ENCODE data around the gene FOXL2NB.

FOXL2NB gene

DNA sequence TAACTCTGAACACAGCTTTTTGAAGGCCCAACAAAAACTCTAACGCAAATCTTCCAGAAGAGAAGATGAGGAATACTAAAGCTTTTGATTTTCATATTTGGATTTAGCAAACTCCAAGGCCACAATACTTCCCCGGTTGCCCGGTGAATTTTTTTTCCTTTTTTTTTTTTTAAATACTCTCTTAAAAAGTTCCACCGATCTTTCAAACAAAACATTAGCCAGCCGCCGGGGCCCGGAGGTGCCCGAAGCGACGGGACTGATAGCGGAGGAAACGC is 2.4 kb upstream of the FOXL2NB start:
- H3K4me3 ChIP-seq (ENCODE audit: low read length, poor library complexity, severe bottlenecking) = no peak overlapping the region

DNA sequence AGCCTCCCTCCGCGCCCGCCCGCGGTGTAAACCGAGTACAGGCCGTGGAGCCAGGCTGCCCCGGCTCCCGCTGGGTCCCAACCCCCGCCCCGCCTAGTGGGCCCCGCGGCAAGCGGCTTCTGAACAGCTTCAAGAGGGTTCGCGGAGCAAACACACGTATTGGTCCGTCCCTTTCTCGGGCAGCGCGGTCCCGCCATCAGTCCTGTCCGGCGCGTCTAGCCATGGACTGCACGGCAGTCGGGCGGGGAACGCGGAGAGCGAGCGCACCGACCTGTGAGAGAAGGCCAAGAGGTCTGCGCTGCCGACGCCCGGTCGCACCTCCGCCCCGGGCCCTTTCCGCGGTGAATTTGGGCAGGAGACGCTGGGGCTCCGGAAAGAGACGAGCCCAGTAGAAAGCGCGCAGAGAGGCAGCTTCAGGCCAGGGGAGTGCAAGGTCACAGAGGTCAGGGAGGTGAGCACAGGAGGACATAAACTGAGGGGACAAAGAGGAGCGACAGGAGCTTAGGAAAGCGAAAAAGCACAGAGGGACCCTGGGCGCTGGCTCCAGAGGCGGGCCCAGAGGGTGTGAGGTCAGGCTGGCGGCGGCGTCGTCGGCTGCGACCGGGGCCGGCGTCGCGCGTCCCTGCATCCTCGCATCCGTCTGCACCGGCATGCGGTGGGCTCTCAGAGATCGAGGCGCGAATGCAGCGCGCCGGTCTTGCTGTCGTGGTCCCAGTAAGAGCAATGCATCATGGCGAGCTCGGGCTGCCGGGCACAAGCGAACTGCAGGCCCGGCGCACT is 1.9 kb upstream of the FOXL2NB start:
- H3K9me2 ChIP-seq (replicated peaks; ENCODE audit: low read depth, low read length) = no peaks in the 10 kb centered on the region
- peaks cover 14% of the 10 kb centered on the region for H3K27me3 ChIP-seq (ENCODE audit: insufficient read depth, low read length, poor library complexity, severe bottlenecking)
- H3K79me2 ChIP-seq (ENCODE audit: insufficient read depth, low read length) = no peaks in the 10 kb centered on the region
- no peak overlapping the region for H3K9ac ChIP-seq (ENCODE audit: low read depth, low read length, poor library complexity, severe bottlenecking)
- H3K4me1 ChIP-seq (ENCODE audit: insufficient read depth, low read length, poor library complexity, severe bottlenecking) = no peaks in the 10 kb centered on the region
- H3K4me3 ChIP-seq (ENCODE audit: low read length, poor library complexity, severe bottlenecking) = no peak overlapping the region
- no peaks in the 10 kb centered on the region for H3K36me3 ChIP-seq (ENCODE audit: insufficient read depth, low read length)
- no peak overlapping the region for H2AFZ ChIP-seq (ENCODE audit: low read length)
- no peak for TF ChIP-seq EZH2phosphoT487 (IDR thresholded peaks at IDR 0.05; ENCODE audit: borderline replicate concordance)
- TF ChIP-seq, protein P1, sequence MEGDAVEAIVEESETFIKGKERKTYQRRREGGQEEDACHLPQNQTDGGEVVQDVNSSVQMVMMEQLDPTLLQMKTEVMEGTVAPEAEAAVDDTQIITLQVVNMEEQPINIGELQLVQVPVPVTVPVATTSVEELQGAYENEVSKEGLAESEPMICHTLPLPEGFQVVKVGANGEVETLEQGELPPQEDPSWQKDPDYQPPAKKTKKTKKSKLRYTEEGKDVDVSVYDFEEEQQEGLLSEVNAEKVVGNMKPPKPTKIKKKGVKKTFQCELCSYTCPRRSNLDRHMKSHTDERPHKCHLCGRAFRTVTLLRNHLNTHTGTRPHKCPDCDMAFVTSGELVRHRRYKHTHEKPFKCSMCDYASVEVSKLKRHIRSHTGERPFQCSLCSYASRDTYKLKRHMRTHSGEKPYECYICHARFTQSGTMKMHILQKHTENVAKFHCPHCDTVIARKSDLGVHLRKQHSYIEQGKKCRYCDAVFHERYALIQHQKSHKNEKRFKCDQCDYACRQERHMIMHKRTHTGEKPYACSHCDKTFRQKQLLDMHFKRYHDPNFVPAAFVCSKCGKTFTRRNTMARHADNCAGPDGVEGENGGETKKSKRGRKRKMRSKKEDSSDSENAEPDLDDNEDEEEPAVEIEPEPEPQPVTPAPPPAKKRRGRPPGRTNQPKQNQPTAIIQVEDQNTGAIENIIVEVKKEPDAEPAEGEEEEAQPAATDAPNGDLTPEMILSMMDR (conservative IDR thresholded peaks at IDR 0.05; ENCODE audit: low read length) = no peak
- H4K20me1 ChIP-seq (ENCODE audit: insufficient read depth, low read length, poor library complexity, severe bottlenecking) = no peaks in the 10 kb centered on the region
- H3F3A ChIP-seq (ENCODE audit: low read depth) = no peaks in the 10 kb centered on the region
- H3K9me3 ChIP-seq (ENCODE audit: insufficient read depth, low read depth, low read length) = no peaks in the 10 kb centered on the region
- no peak overlapping the region for H3K4me2 ChIP-seq (ENCODE audit: low read depth, low read length, poor library complexity, severe bottlenecking)

More for the DNA sequence above, 2.4 kb upstream of the FOXL2NB start:
- H3K36me3 ChIP-seq (ENCODE audit: insufficient read depth, low read length) = no peaks in the 10 kb centered on the region
- no peaks in the 10 kb centered on the region for H3K4me1 ChIP-seq (ENCODE audit: insufficient read depth, low read length, poor library complexity, severe bottlenecking)
- no peak overlapping the region for H3K4me2 ChIP-seq (ENCODE audit: low read depth, low read length, poor library complexity, severe bottlenecking)
- H3K27me3 ChIP-seq (ENCODE audit: insufficient read depth, low read length, poor library complexity, severe bottlenecking) = peaks cover 9% of the 10 kb centered on the region
- no peak overlapping the region for H3K9ac ChIP-seq (ENCODE audit: low read depth, low read length, poor library complexity, severe bottlenecking)
- no peaks in the 10 kb centered on the region for H3K9me3 ChIP-seq (ENCODE audit: insufficient read depth, low read depth, low read length)
- no peaks in the 10 kb centered on the region for H3F3A ChIP-seq (ENCODE audit: low read depth)
- H2AFZ ChIP-seq (ENCODE audit: low read length) = no peak overlapping the region
- H3K79me2 ChIP-seq (ENCODE audit: insufficient read depth, low read length) = no peaks in the 10 kb centered on the region
- H3K9me2 ChIP-seq (replicated peaks; ENCODE audit: low read depth, low read length) = no peaks in the 10 kb centered on the region
- TF ChIP-seq EZH2phosphoT487 (IDR thresholded peaks at IDR 0.05; ENCODE audit: borderline replicate concordance) = no peak
- TF ChIP-seq, protein P1 (conservative IDR thresholded peaks at IDR 0.05; ENCODE audit: low read length) = no peak
- H4K20me1 ChIP-seq (ENCODE audit: insufficient read depth, low read length, poor library complexity, severe bottlenecking) = no peaks in the 10 kb centered on the region

DNA sequence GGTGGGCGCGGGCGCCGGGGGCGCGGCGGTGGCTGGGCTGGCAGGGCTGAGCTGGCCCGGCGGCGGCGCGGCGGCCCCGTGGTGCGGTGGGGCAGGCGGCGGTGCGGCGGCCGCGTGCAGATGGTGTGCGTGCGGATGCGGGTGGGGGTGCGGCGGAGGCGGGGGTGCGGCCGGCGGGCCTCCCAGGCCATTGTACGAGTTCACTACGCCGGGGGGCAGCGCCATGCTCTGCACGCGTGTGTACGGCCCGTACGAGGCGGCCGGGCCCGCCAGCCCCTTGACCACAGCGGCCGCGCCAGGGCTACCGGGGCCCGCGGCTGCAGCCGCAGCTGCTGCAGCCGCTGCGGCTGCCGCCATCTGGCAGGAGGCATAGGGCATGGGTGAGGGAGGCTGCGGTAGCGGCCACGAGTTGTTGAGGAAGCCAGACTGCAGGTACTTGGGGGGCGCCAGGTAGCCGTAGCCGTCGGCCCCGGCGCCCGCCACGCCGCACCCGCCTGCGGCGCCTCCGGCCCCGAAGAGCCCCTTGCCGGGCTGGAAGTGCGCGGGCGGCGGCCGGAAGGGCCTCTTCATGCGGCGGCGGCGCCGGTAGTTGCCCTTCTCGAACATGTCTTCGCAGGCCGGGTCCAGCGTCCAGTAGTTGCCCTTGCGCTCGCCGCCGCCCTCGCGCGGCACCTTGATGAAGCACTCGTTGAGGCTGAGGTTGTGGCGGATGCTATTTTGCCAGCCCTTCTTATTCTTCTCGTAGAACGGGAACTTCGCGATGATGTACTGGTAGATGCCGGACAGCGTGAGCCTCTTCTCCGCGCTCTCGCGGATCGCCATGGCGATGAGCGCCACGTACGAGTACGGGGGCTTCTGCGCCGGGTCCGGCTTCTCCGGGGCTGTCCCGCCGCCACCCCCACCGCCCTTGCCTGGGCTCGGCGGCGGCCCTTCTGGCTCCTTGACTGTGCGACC is 1.0 kb upstream of the FOXL2NB start:
- no peak overlapping the region for H3K4me3 ChIP-seq (ENCODE audit: low read length, poor library complexity, severe bottlenecking)
- H3K4me2 ChIP-seq (ENCODE audit: low read depth, low read length, poor library complexity, severe bottlenecking) = no peak overlapping the region
- no peaks in the 10 kb centered on the region for H3K9me3 ChIP-seq (ENCODE audit: insufficient read depth, low read depth, low read length)
- no peak for TF ChIP-seq EZH2phosphoT487 (IDR thresholded peaks at IDR 0.05; ENCODE audit: borderline replicate concordance)
- TF ChIP-seq, protein P1 (conservative IDR thresholded peaks at IDR 0.05; ENCODE audit: low read length) = no peak
- no peak overlapping the region for H2AFZ ChIP-seq (ENCODE audit: low read length)
- peaks cover 3% of the 10 kb centered on the region for H3K4me1 ChIP-seq (ENCODE audit: insufficient read depth, low read length, poor library complexity, severe bottlenecking)
- no peak overlapping the region for H3K9ac ChIP-seq (ENCODE audit: low read depth, low read length, poor library complexity, severe bottlenecking)
- no peaks in the 10 kb centered on the region for H3K9me2 ChIP-seq (replicated peaks; ENCODE audit: low read depth, low read length)
- H3K27me3 ChIP-seq (ENCODE audit: insufficient read depth, low read length, poor library complexity, severe bottlenecking) = peaks cover 16% of the 10 kb centered on the region
- H4K20me1 ChIP-seq (ENCODE audit: insufficient read depth, low read length, poor library complexity, severe bottlenecking) = no peaks in the 10 kb centered on the region
- H3F3A ChIP-seq (ENCODE audit: low read depth) = no peaks in the 10 kb centered on the region
- H3K79me2 ChIP-seq (ENCODE audit: insufficient read depth, low read length) = no peaks in the 10 kb centered on the region
- H3K36me3 ChIP-seq (ENCODE audit: insufficient read depth, low read length) = no peaks in the 10 kb centered on the region

Data from Loucy (cell line).